Tibial nerve (tissue), 4 donors: ENCODE data around the gene PFDN2. TPM values are rescaled to one million over a fixed set of nuclear protein-coding genes. Genes with fewer than 3 reads are reported as not detected.

Source experiments
- DNase-seq, 2 donors: peaks; one replicate each; pipeline ENCODE4 v3.0.0-alpha.2; 2019; ENCODE audit warnings: low spot score in 2 of 2
- H3K27ac ChIP-seq, 4 donors: fragments of 200-600 bp; sonication (generic) in 3 of 4; one replicate each; pipeline ENCODE4 v1.5.1; 2017 to 2019; ENCODE audit warnings: mild to moderate bottlenecking in 1 of 4
- H3K27me3 ChIP-seq, 2 donors: fragments of 200-600 bp; sonication (generic) in 1 of 2; one replicate each; pipeline versions ENCODE4 v1.5.1 to v1.6.0; 2017 to 2019
- H3K36me3 ChIP-seq, 3 donors: fragments of 200-600 bp; sonication (generic); one replicate each; pipeline ENCODE4 v1.5.1; 2018 to 2019
- H3K4me1 ChIP-seq, 4 donors: fragments of 200-600 bp; sonication (generic) in 3 of 4; one replicate each; pipeline ENCODE4 v1.5.1; 2017 to 2019
- H3K4me3 ChIP-seq, 4 donors: fragments of 200-600 bp; sonication (generic) in 3 of 4; one replicate each; pipeline ENCODE4 v1.5.1; 2017 to 2019; ENCODE audit warnings: mild to moderate bottlenecking in 1 of 4, moderate library complexity in 1 of 4
- H3K9me3 ChIP-seq, 4 donors: fragments of 200-600 bp; sonication (generic) in 3 of 4; one replicate each; pipeline ENCODE4 v1.5.1; 2017 to 2019
- EP300 ChIP-seq, 2 donors: sonication (generic); formaldehyde crosslinking; IDR thresholded peaks; one replicate each; pipeline ENCODE4 v1.6.1; 2017; ENCODE audit warnings: antibody characterized with exemption in 2 of 2, mild to moderate bottlenecking in 1 of 2
- POLR2A ChIP-seq, 2 donors: fragments of 450-650 bp; IDR thresholded peaks; one replicate each; pipeline ENCODE4 v1.6.1; 2017; ENCODE audit warnings: antibody characterized with exemption in 2 of 2, mild to moderate bottlenecking in 2 of 2, moderate library complexity in 2 of 2
- WGBS, 2 donors: methylation state at CpG; one replicate each; pipeline ENCODE4 v1.1.5; 2018; 5-methylcytosine and 5-hydroxymethylcytosine counted together
- total RNA-seq, 4 donors: library from RNA; depleted of rRNA; stranded (reverse); fragments of >200 nt; gene quantifications; one replicate each; pipeline ENCODE4 v1.1.0, GENCODE V29; 2016
- TF ChIP-seq, protein P1 (sequence below), 5 experiments: fragments of 200-600 bp in 3 of 5; fragments of 450-650 bp in 2 of 5; sonication (generic) in 3 of 5; IDR thresholded peaks; one replicate each; pipeline ENCODE4 v1.5.1; 2016 to 2019; ENCODE audit warnings: antibody characterized with exemption in 5 of 5, mild to moderate bottlenecking in 3 of 5, moderate library complexity in 2 of 5

PFDN2 gene
- total RNA-seq, 4 donors from 2014 or later = 12.0 to 41.7 (median 39.8) TPM

DNA sequence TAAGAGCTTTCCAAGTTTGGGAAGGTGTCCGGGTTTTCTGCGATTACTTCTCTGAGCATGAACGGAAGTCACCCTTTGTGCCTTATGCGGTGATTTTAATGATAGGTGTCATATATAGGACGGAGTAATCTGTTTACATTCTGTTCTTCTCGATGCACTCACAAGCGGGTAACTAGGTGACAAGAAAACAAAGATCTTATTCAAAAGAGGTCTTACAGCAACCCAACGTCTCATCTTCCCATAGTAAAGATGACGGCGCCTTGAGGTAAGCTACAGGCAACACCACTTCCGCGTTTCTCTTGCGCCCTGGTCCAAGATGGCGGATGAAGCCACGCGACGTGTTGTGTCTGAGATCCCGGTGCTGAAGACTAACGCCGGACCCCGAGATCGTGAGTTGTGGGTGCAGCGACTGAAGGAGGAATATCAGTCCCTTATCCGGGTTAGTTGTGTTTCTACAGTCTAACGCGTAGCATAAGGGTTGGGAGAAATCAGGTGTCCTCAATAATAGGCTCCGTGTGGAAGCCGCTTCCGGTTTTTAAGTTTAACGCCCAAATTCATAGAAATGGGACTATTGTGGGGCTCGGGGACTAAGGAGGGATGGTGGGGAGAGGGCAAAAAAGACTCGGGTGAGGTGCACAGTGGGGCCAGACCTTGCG is 36.0 kb upstream of the PFDN2 start, which contains the start of gene UFC1:
Gene UFC1 (plus strand): TSS at position 297 of the 656 bp plus-strand sequence. CDS start 20 bp downstream, at position 317.
- 1% methylated on average over 33 of the region's 33 CpGs for WGBS, 2 donors
- peak; percentile 66 to 80 for DNase-seq

DNA sequence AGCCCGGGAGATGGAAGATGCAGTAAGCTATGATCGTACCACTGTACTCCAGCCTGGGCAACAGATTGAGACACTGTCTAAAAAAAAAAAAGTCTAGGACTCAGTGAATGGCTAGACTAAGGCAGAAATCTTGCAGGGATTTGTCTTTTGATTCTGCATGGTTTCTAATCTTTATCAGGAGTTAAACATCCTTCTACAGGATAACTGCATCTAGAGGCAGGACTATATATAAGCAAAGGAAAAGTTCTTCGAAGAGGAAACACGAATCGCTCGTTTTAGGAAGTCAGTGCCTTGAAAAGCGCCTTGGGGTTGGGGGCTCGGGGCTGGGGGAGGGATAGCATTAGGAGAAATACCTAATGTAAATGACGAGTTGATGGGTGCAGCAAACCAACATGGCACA is 35.3 kb upstream of the PFDN2 start:
- TF ChIP-seq, protein P1, sequence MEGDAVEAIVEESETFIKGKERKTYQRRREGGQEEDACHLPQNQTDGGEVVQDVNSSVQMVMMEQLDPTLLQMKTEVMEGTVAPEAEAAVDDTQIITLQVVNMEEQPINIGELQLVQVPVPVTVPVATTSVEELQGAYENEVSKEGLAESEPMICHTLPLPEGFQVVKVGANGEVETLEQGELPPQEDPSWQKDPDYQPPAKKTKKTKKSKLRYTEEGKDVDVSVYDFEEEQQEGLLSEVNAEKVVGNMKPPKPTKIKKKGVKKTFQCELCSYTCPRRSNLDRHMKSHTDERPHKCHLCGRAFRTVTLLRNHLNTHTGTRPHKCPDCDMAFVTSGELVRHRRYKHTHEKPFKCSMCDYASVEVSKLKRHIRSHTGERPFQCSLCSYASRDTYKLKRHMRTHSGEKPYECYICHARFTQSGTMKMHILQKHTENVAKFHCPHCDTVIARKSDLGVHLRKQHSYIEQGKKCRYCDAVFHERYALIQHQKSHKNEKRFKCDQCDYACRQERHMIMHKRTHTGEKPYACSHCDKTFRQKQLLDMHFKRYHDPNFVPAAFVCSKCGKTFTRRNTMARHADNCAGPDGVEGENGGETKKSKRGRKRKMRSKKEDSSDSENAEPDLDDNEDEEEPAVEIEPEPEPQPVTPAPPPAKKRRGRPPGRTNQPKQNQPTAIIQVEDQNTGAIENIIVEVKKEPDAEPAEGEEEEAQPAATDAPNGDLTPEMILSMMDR (IDR thresholded peaks at IDR 0.05) = no peak
- TF ChIP-seq EP300 (IDR thresholded peaks at IDR 0.05) (no peak), POLR2A (IDR thresholded peaks at IDR 0.05) (no peak)
- peak overlapping the region; percentile 57 to 84 (median 70) for H3K4me3 ChIP-seq
- H3K27me3 ChIP-seq = no peaks in the 10 kb centered on the region
- peaks cover 0 to 15% (median 0%) of the 10 kb centered on the region in 3 donors for H3K36me3 ChIP-seq
- H3K27ac ChIP-seq = peak overlapping the region; percentile 92 to 98 (median 94)
- H3K4me1 ChIP-seq = peaks cover 0 to 20% (median 10%) of the 10 kb centered on the region in 4 donors
- 18 to 20% methylated on average over 9 of the region's 9 CpGs for WGBS, 2 donors
- DNase-seq = no peak
- no peaks in the 10 kb centered on the region for H3K9me3 ChIP-seq

More for the DNA sequence above, 36.0 kb upstream of the PFDN2 start, which contains the start of gene UFC1:
- Histone ChIP-seq H3K27ac (peak within 1 kb of the TSS; percentile 92 to 98 (median 94)), H3K4me3 (peak within 1 kb of the TSS; percentile 57 to 84 (median 70)), H3K36me3 (peaks cover 0 to 17% (median 0%) of the 10 kb centered on the region in 3 donors), H3K9me3 (no peaks in the 10 kb centered on the region), H3K4me1 (peaks cover 0 to 25% (median 13%) of the 10 kb centered on the region in 4 donors), H3K27me3 (no peaks in the 10 kb centered on the region)
- peak in 1 of 2 donors; percentile 88 for TF ChIP-seq EP300 (IDR thresholded peaks at IDR 0.05)
- TF ChIP-seq, protein P1 (IDR thresholded peaks at IDR 0.05) = peak in 1 of 5 experiments; percentile 12
- TF ChIP-seq POLR2A (IDR thresholded peaks at IDR 0.05) = peak; percentile 10 to 23

DNA sequence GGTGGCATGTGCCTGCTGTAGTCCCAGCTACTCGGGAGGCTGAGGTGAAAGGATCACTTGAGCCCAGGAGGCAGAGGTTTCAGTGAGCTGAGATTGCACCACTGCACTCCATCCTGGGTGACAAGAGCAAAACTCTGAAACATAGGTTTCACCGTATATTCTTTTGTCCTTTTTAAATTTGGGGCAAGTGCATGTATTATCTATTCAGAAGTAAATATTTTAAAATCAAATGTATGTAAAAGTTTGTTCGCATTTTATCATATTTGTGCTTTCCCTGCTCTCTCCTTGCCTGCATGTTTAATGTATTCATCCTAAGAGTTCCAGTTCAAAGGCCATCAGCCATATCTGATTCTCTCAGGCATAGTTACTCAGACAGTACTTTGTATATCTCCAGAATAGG is 28.0 kb upstream of the PFDN2 start:
- WGBS, 2 donors = 77 to 83% methylated on average over 3 of the region's 3 CpGs
- Histone ChIP-seq H3K4me1 (no peaks in the 10 kb centered on the region), H3K27ac (no peak overlapping the region), H3K9me3 (no peaks in the 10 kb centered on the region), H3K27me3 (no peaks in the 10 kb centered on the region), H3K36me3 (no peaks in the 10 kb centered on the region), H3K4me3 (no peak overlapping the region)
- TF ChIP-seq, protein P1 (IDR thresholded peaks at IDR 0.05) = no peak
- TF ChIP-seq EP300 (IDR thresholded peaks at IDR 0.05) (no peak), POLR2A (IDR thresholded peaks at IDR 0.05) (no peak)
- no peak for DNase-seq

DNA sequence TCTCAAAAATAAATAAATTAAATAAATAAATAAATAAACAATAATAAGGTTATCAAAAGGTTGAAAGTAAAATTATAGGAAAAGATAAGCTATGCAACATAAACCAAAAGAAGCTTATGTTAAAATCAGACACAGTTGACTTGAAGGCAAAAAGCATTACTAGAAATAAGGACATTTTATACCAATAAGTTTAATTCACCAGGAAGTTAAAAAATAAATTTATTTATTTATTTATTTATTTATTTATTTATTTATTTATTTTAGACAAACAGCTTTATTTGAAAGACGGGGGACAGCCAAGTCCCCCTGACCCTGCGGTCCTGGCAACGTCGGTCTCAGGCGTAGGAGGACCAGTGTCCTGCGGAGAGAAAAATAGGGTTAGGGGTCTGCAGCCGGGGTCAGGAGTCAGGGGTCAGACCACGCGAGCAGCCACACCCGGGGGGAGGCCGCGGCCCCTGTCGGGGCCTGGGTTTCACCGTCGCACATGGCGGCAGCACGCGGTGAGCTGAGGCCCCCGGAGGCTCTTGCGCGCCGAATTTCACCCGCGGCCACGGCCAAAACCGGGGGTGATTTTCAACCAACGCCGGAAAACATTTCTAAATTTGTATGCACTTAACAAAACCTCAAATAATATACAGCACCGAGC is 23.0 kb upstream of the PFDN2 start:
- H3K27ac ChIP-seq = no peak overlapping the region
- no peaks in the 10 kb centered on the region for H3K9me3 ChIP-seq
- no peak for TF ChIP-seq EP300 (IDR thresholded peaks at IDR 0.05)
- TF ChIP-seq, protein P1 (IDR thresholded peaks at IDR 0.05) = no peak
- no peak for TF ChIP-seq POLR2A (IDR thresholded peaks at IDR 0.05)
- H3K36me3 ChIP-seq = no peaks in the 10 kb centered on the region
- WGBS, 2 donors = 89 to 93% methylated on average over 29 of the region's 29 CpGs
- no peaks in the 10 kb centered on the region for H3K27me3 ChIP-seq
- H3K4me1 ChIP-seq = peaks cover 0 to 10% (median 0%) of the 10 kb centered on the region in 4 donors
- no peak for DNase-seq
- H3K4me3 ChIP-seq = no peak overlapping the region

DNA sequence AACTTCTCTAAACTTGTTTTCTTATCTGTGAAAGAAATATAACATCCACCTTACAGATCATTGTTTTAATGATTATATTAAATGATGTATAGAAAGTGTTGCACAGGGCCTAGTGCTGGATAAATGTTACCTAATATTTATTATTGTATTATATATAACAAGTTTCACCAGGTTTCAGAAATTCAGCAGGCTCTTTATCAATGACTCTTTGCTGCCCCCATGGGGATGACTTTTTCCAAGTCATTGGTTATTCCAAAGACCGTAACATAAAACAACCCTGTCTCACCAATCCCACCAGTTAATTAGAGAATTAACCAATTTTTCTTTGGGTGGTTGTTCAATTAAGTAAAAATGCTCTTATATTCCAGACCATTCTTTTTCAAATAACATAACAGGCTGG is 21.9 kb upstream of the PFDN2 start:
- Histone ChIP-seq H3K4me1 (peaks cover 0 to 11% (median 0%) of the 10 kb centered on the region in 4 donors), H3K4me3 (no peak overlapping the region), H3K27ac (no peak overlapping the region), H3K27me3 (no peaks in the 10 kb centered on the region), H3K9me3 (no peaks in the 10 kb centered on the region), H3K36me3 (no peaks in the 10 kb centered on the region)
- peak in 1 of 2 donors; percentile 72 for DNase-seq
- 15% methylated on average over 1 of the region's 1 CpG for WGBS, 2 donors
- no peak for TF ChIP-seq EP300 (IDR thresholded peaks at IDR 0.05)
- TF ChIP-seq, protein P1 (IDR thresholded peaks at IDR 0.05) = peak; percentile 14 to 39 (median 32)
